DND-41 (cell line): ENCODE data around the gene PSMC4.

ENCODE experiments used
- ATAC-seq: fragments of 200-7000 bp; cut with Tn5 transposase; 3 replicates; pipeline ENCODE4 v1.9.1; 2021; ENCODE audit warnings: low read depth; ENCODE audit not compliant: insufficient read depth
- DNase-seq: peaks from one replicate; pipeline ENCODE4 v3.0.0-alpha.2; 2020
- H2AFZ ChIP-seq: 2 replicates; pipeline ENCODE4 v1.6.0; 2012; ENCODE audit warnings: low read depth, low read length
- H3K27ac ChIP-seq: 2 replicates; pipeline ENCODE4 v1.5.1; 2012; ENCODE audit warnings: low read length, inconsistent platforms
- H3K27me3 ChIP-seq: fragments of 200-600 bp; sonication (generic); 2 replicates; pipeline ENCODE4 v1.6.0; 2012; ENCODE audit warnings: low read length, mild to moderate bottlenecking, inconsistent platforms; ENCODE audit not compliant: insufficient read depth, poor library complexity
- H3K36me3 ChIP-seq: 2 replicates; pipeline ENCODE4 v1.5.1; 2012; ENCODE audit warnings: low read length, inconsistent platforms; ENCODE audit not compliant: insufficient read depth
- H3K4me1 ChIP-seq: 2 replicates; pipeline ENCODE4 v1.5.1; 2012; ENCODE audit warnings: mild to moderate bottlenecking, low read length; ENCODE audit not compliant: insufficient read depth
- H3K4me2 ChIP-seq: 2 replicates; pipeline ENCODE4 v1.6.0; 2012; ENCODE audit warnings: mild to moderate bottlenecking, moderate library complexity, low read length, inconsistent platforms; ENCODE audit not compliant: insufficient read depth
- H3K4me3 ChIP-seq, 2 experiments: fragments of 200-600 bp in 1 of 2; shearing (Covaris generic) in 1 of 2; 2 replicates each; pipeline ENCODE4 v1.5.1; 2012 to 2016; ENCODE audit warnings: inconsistent platforms in 2 of 2, low read length in 2 of 2, mild to moderate bottlenecking in 2 of 2, low read depth in 1 of 2, moderate library complexity in 1 of 2
- H3K79me2 ChIP-seq: 2 replicates; pipeline ENCODE4 v1.6.0; 2012; ENCODE audit warnings: low read length, inconsistent platforms; ENCODE audit not compliant: insufficient read depth
- H3K9ac ChIP-seq: 2 replicates; pipeline ENCODE4 v1.6.0; 2012; ENCODE audit warnings: low read depth, mild to moderate bottlenecking, inconsistent platforms, low read length, moderate library complexity
- H3K9me3 ChIP-seq: 2 replicates; pipeline ENCODE4 v1.5.1; 2012; ENCODE audit warnings: low read length, moderate library complexity, mild to moderate bottlenecking, inconsistent platforms; ENCODE audit not compliant: insufficient read depth, severe bottlenecking
- H4K20me1 ChIP-seq: 2 replicates; pipeline ENCODE4 v1.6.0; 2012; ENCODE audit warnings: low read length; ENCODE audit not compliant: insufficient read depth
- EZH2 ChIP-seq: IDR thresholded peaks from 3 replicates; pipeline ENCODE4 v1.6.1; 2012; ENCODE audit warnings: borderline replicate concordance, low read depth, mild to moderate bottlenecking, moderate library complexity, low read length, inconsistent platforms; ENCODE audit not compliant: severe bottlenecking
- TF ChIP-seq, protein P1 (sequence below): IDR thresholded peaks from 2 replicates; pipeline ENCODE4 v1.5.1; 2012; ENCODE audit warnings: borderline replicate concordance, low read length, moderate library complexity, mild to moderate bottlenecking; ENCODE audit not compliant: poor library complexity, severe bottlenecking; ENCODE audit errors: extremely low read depth

The PSMC4 gene

DNA sequence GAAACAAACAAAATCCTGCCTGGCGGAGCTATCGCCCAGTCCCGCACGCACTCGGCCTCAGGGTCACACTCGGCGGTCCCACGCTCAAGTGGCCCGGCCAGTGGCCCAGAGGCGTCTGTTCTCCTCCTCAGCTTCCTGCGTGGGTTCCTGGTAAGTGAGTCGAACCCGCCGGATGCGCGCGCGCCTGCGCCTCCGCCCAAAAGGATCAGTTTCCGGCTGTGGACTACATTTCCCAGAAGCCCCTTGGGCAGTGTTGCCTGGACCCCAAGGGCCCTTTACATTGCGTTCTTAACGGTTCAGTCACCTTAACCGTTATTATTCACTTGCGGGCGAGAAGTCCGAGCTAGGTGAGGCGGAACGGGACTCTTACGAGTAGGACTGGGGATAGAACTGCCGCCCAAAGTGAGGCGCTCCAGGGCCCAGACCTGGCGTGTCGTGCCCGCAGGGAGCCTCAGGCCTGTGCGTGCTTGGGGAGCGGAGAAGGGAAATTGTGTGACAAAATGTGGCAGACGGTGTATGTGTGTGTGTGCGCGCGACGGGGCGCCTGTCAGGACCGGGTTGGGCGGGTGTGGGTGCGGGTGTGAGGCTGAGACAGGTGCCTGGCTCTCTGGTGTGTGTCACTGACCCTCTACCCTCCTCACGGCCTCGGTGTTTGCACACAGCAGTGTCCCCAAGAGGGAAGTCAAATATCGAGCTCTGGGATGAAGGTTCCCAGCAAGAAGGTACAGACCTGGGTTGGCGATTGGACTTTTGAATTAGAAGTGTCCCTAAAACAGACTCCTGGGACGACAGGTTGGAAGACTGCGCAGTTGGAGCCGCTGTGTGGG is 26.1 kb downstream of the PSMC4 start, which contains the start of gene ZNF546:
TSS of gene ZNF546 (plus strand) at position 250 of the 827 bp plus-strand sequence. CDS start 1,267 bp downstream, outside the sequence.
- TF ChIP-seq, protein P1, sequence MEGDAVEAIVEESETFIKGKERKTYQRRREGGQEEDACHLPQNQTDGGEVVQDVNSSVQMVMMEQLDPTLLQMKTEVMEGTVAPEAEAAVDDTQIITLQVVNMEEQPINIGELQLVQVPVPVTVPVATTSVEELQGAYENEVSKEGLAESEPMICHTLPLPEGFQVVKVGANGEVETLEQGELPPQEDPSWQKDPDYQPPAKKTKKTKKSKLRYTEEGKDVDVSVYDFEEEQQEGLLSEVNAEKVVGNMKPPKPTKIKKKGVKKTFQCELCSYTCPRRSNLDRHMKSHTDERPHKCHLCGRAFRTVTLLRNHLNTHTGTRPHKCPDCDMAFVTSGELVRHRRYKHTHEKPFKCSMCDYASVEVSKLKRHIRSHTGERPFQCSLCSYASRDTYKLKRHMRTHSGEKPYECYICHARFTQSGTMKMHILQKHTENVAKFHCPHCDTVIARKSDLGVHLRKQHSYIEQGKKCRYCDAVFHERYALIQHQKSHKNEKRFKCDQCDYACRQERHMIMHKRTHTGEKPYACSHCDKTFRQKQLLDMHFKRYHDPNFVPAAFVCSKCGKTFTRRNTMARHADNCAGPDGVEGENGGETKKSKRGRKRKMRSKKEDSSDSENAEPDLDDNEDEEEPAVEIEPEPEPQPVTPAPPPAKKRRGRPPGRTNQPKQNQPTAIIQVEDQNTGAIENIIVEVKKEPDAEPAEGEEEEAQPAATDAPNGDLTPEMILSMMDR: peak; percentile 8
- no peak for TF ChIP-seq EZH2
- peak within 1 kb of the TSS; percentile 68 to 83 for H3K4me3 ChIP-seq
- peaks cover 13% of the 10 kb centered on the region for H3K36me3 ChIP-seq
- peak within 1 kb of the TSS; percentile 92 for H3K27ac ChIP-seq
- no peaks in the 10 kb centered on the region for H3K27me3 ChIP-seq
- peaks cover 3% of the 10 kb centered on the region for H3K9me3 ChIP-seq
- ATAC-seq (peak; percentile 95), DNase-seq (peak; percentile 94)
- H4K20me1 ChIP-seq: no peaks in the 10 kb centered on the region
- peaks cover 19% of the 10 kb centered on the region for H3K4me1 ChIP-seq
- H3K4me2 ChIP-seq: peak within 1 kb of the TSS; percentile 88
- H3K79me2 ChIP-seq: peaks cover 48% of the 10 kb centered on the region
- peak within 1 kb of the TSS; percentile 80 for H3K9ac ChIP-seq
- H2AFZ ChIP-seq: peak within 1 kb of the TSS; percentile 97

- H3K4me2 ChIP-seq: peak overlapping the region; percentile 88
- peak overlapping the region; percentile 97; the same call in 1 of the 2 replicates for H2AFZ ChIP-seq
- H3K36me3 ChIP-seq: peaks cover 13% of the 10 kb centered on the region
- H3K27me3 ChIP-seq: no peaks in the 10 kb centered on the region
- H3K4me1 ChIP-seq: peaks cover 19% of the 10 kb centered on the region
- H3K9me3 ChIP-seq: peaks cover 3% of the 10 kb centered on the region
- ATAC-seq (no peak), DNase-seq (no peak)
- peak overlapping the region; percentile 68 to 83; a peak in 3 of 4 replicates for H3K4me3 ChIP-seq
- peaks cover 44% of the 10 kb centered on the region for H3K79me2 ChIP-seq
- H3K9ac ChIP-seq: peak overlapping the region; percentile 80
- TF ChIP-seq EZH2: no peak
- TF ChIP-seq, protein P1: no peak
- peak overlapping the region; percentile 92 for H3K27ac ChIP-seq
- no peaks in the 10 kb centered on the region for H4K20me1 ChIP-seq
These were observed 26.8 kb downstream of the PSMC4 start for GRCh38 chr19:39997638-39998216.

GRCh38 chr19:39998501-39998900 is 27.5 kb downstream of the PSMC4 start:
- Histone ChIP-seq H3K36me3 (peaks cover 10% of the 10 kb centered on the region), H3K4me3 (no peak overlapping the region), H3K79me2 (peaks cover 36% of the 10 kb centered on the region), H3K27ac (no peak overlapping the region), H3K4me2 (no peak overlapping the region), H3K9me3 (peaks cover 3% of the 10 kb centered on the region), H2AFZ (no peak overlapping the region), H4K20me1 (no peaks in the 10 kb centered on the region), H3K4me1 (peaks cover 19% of the 10 kb centered on the region), H3K27me3 (no peaks in the 10 kb centered on the region), H3K9ac (no peak overlapping the region)
- TF ChIP-seq, protein P1: no peak
- TF ChIP-seq EZH2: no peak
- ATAC-seq (no peak), DNase-seq (no peak)
